GM12864 (cell line): Measurements from ENCODE around the gene SLC26A4.

Experiments used
- DNase-seq: peaks from one replicate; pipeline ENCODE4 v3.0.0-alpha.2; 2011; ENCODE audit warnings: low read depth
- H3K4me3 ChIP-seq: 2 replicates; pipeline ENCODE4 v1.5.1; 2011; ENCODE audit warnings: mild to moderate bottlenecking, low read depth, low read length, control low read depth
- TF ChIP-seq, protein P1 (sequence below): IDR thresholded peaks from 2 replicates; pipeline ENCODE4 v1.5.1; 2011; ENCODE audit warnings: low read depth, mild to moderate bottlenecking, moderate library complexity, low read length, control low read depth, inconsistent platforms; ENCODE audit errors: missing control alignments

SLC26A4 gene

DNA sequence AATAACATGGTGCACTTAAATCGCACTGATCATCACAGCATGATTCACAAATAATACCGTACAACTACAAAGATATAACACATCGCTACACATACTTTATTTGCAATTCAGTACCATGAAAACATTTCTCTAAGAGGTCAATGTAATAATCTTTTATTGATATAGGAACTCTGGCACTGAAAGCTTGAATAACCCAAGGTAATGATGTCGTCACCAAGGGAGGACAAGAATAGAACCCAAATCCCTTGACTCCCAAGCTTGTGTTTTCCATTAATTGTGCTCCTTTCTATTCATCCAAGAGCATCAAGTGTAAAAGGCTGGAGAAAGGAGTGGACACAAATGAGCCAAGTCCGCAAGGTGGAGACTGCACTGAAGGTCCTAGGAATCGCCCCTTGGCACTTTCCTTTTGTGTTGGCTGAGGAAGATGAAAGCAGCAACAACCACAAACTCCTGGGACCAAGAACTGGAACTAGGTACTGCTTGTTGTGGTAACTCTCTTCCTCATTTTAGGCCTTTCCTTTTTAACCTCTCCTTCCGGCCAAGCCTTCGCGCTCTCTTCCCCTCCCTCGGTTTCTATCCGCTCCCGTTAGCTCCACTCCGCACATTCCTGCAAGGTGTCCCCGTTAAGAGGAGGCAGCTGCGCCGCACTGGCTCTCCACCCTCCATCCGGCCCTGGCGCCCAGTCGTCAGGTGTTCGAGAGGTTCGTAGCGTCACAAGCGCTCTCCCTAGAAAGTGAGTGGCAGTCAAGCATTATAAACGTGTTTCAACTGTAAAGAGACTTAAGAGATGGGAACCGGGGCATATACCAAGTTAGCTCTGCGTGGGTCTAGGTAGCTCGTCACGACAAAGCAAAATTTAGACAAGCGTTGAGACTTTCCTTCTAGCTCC is 82.3 kb downstream of the SLC26A4 start:
- peak; percentile 52 for DNase-seq
- TF ChIP-seq, protein P1, sequence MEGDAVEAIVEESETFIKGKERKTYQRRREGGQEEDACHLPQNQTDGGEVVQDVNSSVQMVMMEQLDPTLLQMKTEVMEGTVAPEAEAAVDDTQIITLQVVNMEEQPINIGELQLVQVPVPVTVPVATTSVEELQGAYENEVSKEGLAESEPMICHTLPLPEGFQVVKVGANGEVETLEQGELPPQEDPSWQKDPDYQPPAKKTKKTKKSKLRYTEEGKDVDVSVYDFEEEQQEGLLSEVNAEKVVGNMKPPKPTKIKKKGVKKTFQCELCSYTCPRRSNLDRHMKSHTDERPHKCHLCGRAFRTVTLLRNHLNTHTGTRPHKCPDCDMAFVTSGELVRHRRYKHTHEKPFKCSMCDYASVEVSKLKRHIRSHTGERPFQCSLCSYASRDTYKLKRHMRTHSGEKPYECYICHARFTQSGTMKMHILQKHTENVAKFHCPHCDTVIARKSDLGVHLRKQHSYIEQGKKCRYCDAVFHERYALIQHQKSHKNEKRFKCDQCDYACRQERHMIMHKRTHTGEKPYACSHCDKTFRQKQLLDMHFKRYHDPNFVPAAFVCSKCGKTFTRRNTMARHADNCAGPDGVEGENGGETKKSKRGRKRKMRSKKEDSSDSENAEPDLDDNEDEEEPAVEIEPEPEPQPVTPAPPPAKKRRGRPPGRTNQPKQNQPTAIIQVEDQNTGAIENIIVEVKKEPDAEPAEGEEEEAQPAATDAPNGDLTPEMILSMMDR: no peak
- H3K4me3 ChIP-seq: peak overlapping the region; percentile 91

DNA sequence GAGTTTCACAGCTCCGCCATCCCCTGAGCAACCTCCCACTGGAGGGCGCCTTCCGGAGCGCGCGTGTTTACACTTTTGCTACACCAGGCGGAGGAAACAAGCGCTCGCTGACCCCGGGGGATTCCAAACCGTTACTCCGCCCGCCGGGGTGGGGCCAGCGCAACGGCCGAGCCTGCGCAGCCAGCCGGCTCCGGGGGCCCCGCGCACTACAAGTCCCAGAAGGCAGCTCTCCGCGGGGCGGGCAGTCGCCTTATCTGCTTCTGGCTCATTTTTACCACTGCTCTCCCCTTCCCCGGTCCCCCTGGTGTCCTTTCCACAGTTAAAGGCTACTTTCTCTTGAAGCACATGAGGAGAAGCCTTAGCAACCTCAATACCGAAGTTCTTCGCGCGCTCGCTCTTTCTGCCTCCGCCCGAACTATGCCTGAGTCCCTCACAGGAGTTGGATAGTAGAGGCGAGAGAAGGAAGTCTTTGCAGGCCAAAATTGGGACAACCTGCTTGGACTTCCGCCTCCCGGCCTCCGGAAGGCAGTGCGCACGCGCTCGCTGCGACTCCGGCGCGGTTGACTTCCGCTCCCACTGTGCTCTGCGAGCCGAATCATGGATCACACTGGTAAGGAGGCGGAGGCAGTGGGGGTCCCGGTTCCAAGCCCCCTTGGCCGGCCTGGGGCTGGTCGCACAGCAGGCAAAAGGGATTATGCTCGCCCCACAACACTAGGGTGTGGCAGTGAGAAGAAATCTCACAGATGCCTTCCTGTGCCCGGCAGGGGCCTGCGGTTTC is 83.1 kb downstream of the SLC26A4 start, which contains the start of gene CBLL1:
TSS of gene CBLL1 (plus strand) at position 576 of the 778 bp plus-strand sequence. CDS start at position 598, 22 bp downstream.
- peak; percentile 89 for DNase-seq
- peak within 1 kb of the TSS; percentile 91 for H3K4me3 ChIP-seq
- TF ChIP-seq, protein P1: peak; percentile 75

DNA sequence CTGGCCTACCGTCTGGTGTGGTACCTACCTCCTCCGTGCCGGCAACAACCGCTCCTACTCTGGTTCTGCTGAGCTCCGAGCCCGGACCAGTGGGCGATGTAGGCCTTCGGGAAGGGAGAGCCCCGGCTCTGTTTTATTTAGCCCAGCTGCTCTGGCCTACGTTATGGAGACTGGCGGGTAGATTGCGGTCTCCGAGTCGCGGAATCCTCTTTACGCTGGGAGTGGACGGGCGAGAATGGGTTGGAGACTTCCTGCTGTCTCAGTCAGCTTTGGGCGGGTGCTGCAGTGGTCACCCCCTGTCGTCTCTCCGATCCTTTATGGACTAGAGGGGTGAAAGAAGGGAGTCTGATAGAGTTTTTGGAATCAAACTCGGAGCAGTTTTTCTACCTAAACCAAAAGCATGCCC is 83.7 kb downstream of the SLC26A4 start:
- TF ChIP-seq, protein P1: no peak
- peak; percentile 13 for DNase-seq
- peak overlapping the region; percentile 91 for H3K4me3 ChIP-seq

DNA sequence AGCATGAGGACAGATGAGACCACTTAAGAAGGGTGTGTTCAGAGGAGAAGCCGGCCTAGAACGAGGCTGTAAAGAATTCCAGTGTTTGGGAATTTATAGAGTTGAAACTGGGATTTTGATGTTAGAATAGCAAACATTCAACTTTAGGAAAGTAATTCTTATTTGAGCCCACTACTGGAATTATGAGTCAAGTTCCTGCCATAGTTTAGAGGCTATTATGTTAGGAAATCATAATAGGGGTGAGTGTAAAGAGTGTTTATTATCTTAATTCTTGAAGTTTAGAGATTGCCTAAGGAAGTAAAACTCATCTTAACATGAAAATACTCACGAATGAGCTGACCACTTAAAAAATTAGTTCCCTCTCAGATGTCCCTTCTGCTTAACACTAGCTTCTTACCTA is 85.4 kb downstream of the SLC26A4 start:
- H3K4me3 ChIP-seq: no peak overlapping the region; the same call in 1 of the 2 replicates
- no peak for DNase-seq
- TF ChIP-seq, protein P1: no peak

DNA sequence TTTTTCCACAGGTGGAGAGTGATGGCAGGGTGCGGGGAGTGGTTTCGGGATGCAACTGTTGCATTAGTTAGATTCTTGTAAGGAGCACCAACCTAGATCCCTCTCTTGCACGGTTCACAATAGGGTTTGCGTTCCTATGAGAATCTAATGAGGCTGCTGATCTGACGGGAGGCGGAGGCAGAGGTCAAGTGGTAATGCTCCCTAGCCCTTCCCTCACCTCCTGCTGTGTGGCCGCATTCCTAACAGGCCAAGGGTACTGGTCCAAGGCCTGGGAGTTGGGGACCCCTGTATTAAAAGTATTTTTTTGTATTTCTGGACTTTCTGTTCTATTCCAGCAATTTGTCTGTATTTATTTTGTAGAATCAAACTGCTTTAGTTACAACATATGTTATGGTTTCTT is 90.5 kb downstream of the SLC26A4 start:
- no peak overlapping the region for H3K4me3 ChIP-seq
- TF ChIP-seq, protein P1: no peak
- DNase-seq: no peak

DNA sequence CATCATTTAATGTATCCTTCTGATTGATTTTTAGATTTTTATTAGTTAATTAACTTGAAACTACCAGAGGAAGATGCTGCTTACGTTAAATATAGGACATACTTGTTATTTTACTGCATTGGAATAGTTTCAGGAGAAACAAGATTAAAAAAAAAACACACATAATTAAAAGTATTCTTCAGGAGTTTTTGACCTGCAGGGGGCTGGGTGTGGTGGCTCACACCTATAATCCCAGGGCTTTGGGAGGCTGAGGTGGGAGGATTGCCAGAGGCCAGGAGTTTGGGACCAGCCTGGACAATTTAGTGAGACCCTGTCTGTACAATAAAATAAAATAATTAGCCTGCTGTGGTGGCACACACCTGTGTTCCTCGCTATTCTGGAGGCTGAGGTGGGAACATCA is 94.0 kb downstream of the SLC26A4 start:
- H3K4me3 ChIP-seq: no peak overlapping the region
- TF ChIP-seq, protein P1: no peak
- DNase-seq: no peak
